ENCODE measurements around the gene SPEN.

SPEN gene

DNA sequence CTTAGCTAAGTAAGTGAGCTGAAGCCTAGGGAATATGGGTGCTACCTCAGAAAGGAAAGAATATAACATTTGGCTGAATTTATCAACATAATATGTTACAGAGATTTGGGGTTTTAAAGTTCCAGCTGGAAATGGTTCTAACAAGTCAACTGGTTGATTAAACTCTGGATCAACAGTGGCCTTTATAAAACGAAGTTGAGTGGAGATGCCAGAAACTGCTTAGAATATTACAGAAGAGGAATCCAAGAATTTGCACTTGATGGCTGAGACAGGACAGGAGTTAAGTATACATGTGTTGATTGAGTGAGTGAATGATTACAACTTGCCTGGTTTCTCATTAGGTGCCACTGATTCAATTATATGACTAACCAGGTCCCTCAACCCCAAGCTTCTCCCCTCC lies 135.8 kb downstream of the SPEN start:
- DNase-seq (ENCODE audit: low read depth in 2 of 2): no peak

DNA sequence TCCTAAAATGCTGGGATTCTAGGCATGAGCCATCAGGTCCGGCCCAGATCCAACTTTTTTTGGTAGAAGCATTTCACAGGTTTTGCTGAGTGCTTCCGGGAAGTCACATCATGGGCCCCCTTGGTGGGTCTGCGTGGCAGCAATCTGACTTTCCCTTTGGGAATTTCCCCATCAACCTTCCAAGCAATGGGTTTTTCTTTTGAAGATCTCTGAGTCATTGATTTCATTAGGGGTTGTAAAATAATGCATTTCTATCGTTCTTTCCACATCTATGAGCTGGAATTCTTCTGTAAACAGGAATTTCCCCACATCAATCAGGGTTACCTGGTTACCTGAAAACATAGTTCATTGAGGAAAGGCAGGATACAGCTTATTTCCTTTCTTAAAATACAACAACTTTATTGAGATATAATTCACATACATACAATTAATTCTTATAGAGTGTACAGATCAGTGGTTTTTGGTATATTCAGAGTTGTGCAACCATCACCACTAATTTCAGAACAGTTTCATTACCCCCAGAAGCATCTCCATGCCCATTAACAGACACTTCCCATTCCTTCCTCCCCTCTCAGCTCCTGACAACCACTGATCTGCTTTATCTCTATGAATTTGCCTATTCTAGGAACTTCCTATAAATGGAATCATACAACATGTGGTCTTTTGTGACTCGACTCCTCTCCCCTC lies 138.2 kb downstream of the SPEN start:
- no peak for DNase-seq (ENCODE audit: low read depth in 2 of 2)

DNA sequence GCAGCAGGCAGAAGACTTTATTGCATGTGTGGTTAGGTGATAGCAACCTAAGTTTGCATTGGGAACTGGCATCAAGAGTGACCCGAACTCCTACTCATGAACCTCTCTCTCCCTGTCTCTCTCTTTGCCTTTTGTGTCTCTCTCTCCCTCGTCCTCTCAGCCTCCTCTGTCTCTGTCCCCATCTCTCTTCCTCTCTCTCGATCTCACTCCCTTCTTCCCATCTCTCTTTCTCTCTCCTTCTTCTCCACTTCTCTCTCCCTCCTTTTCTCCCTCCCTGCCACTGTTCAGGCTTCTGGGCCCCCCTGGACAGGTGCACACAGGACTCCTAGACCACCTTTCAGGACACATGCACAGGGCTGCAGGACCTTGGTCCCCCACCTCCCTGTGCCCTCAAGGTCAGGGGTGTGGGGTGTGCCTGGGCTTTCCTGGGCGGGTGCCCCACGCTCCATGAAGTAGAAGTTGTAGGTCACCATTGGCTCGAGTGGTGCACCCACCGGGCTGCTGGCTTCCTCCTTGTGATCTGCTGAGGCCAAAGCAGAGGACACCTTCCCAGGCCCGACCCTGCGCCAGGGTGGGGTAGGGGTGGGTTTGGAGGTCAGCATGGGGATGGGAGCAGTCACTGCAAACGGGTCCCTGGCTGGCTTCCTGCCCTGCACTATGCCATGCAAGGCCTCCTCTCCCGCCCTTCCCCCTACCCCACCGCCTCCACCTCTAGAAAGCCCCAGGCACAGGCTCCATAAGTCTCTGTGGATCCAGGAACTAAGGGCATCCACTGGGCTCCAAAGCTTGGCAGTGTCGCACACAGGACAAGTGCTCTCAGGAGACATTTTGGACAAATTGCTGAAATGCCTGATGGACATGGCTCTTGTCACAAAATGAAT lies 141.6 kb downstream of the SPEN start:
- no peak for DNase-seq (ENCODE audit: low read depth in 2 of 2)

DNA sequence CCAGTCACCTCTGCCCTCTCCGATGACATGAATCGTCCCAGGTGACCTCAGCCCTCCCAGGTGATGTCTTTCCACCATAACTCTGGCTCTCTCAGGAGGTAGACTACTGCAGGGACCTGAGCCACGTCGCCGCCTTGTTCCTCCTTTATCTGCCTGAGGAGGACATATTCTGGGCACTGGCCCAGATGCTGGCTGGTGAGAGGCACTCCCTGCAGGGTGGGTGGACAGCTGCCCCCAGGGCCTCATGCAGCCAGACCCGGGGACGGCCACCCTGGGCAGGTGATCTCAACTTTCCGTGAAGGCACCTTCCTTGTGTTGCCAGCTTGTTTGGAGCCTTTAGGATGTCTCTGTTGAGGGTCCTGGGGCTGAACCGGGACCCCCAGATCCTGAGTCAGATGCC lies 142.3 kb downstream of the SPEN start:
- no peak for DNase-seq (ENCODE audit: low read depth in 2 of 2)
